Measurements from ENCODE around the gene ADGRG3. TPM values are rescaled to one million over a fixed set of nuclear protein-coding genes. Genes with fewer than 3 reads are reported as not detected.

The ADGRG3 gene
- total and polyA plus RNA-seq, 9 of the 15 experiments (the other 6 are each of a cell fraction or from before 2014, with no cell fraction given), result 0.09 to 0.52 (median 0.14) TPM; not detected in 3

- TF ChIP-seq ZNF407 (IDR thresholded peaks at IDR 0.05; ENCODE audit: low read depth) (no peak), ZNF592 (IDR thresholded peaks at IDR 0.05) (no peak; the same call in 1 of the 2 replicates), ZBTB2 (IDR thresholded peaks at IDR 0.05) (no peak), PRMT5 (CRISPR knock-in tag; IDR thresholded peaks at IDR 0.05) (no peak), ZEB2 (IDR thresholded peaks at IDR 0.05) (no peak), FOXJ2 (tag; IDR thresholded peaks at IDR 0.05) (no peak), MBD2 (IDR thresholded peaks at IDR 0.05; ENCODE audit: borderline replicate concordance, low read depth) (no peak; the same call in 1 of the 2 replicates), ZSCAN32 (CRISPR knock-in tag; IDR thresholded peaks at IDR 0.05) (no peak), CREB3 (tag; conservative IDR thresholded peaks at IDR 0.05; ENCODE audit: low read depth) (no peak), KHSRP (IDR thresholded peaks at IDR 0.05) (no peak), BRCA1 (IDR thresholded peaks at IDR 0.05) (no peak), BRCA1 (CRISPR knock-in tag; IDR thresholded peaks at IDR 0.05) (no peak), ZNF217 (CRISPR knock-in tag; IDR thresholded peaks at IDR 0.05) (no peak)
Measured at GRCh38 chr16:57648581-57649442, 19.3 kb upstream of the ADGRG3 start (continued).
